HG03354 (cell line): ENCODE measurements around the gene TSG101.

Experiments used
- ATAC-seq: cut with Tn5 transposase; IDR thresholded peaks from one replicate; pipeline ENCODE4 v1.9.1; 2021; ENCODE audit warnings: mild to moderate bottlenecking; ENCODE audit not compliant: unreplicated experiment, poor library complexity, severe bottlenecking

TSG101 gene

GRCh38 chr11:18495703-18496102, 31.0 kb downstream of the TSG101 start:
- ATAC-seq, result no peak

GRCh38 chr11:18495271-18495670, 31.5 kb downstream of the TSG101 start:
- ATAC-seq, result no peak

GRCh38 chr11:18493310-18493709, 33.4 kb downstream of the TSG101 start:
- ATAC-seq, result no peak

GRCh38 chr11:18492888-18493287, 33.9 kb downstream of the TSG101 start:
- ATAC-seq, result no peak

- no peak for ATAC-seq
Measured at GRCh38 chr11:18491924-18492323, 34.8 kb downstream of the TSG101 start.

- no peak for ATAC-seq
Measured at GRCh38 chr11:18490736-18491485, 35.8 kb downstream of the TSG101 start.

- ATAC-seq, result no peak
Measured at GRCh38 chr11:18490319-18490718, 36.4 kb downstream of the TSG101 start.

- peak; percentile 48 for ATAC-seq
Measured at GRCh38 chr11:18485913-18486528, 40.7 kb downstream of the TSG101 start.

GRCh38 chr11:18479063-18479462, 47.7 kb downstream of the TSG101 start:
- ATAC-seq, result no peak

- ATAC-seq, result no peak
Measured at GRCh38 chr11:18472587-18472986, 54.2 kb downstream of the TSG101 start.

- no peak for ATAC-seq
Measured at GRCh38 chr11:18471995-18472394, 54.7 kb downstream of the TSG101 start.

- no peak for ATAC-seq
Measured at GRCh38 chr11:18468961-18469360, 57.8 kb downstream of the TSG101 start.

GRCh38 chr11:18468059-18468458, 58.7 kb downstream of the TSG101 start:
- no peak for ATAC-seq

- ATAC-seq, result no peak
Measured at GRCh38 chr11:18466402-18466801, 60.3 kb downstream of the TSG101 start.

GRCh38 chr11:18463439-18463838, 63.3 kb downstream of the TSG101 start:
- ATAC-seq, result no peak

- no peak for ATAC-seq
Measured at GRCh38 chr11:18461909-18462308, 64.8 kb downstream of the TSG101 start.

GRCh38 chr11:18459634-18460033, 67.1 kb downstream of the TSG101 start:
- ATAC-seq, result no peak

GRCh38 chr11:18457450-18457849, 69.3 kb downstream of the TSG101 start:
- no peak for ATAC-seq

GRCh38 chr11:18455686-18456372, 70.9 kb downstream of the TSG101 start, which contains the start of gene LDHAL6A:
Gene LDHAL6A, plus strand, starts transcription at chr11:18455856. Its CDS starts 825 bp downstream, at chr11:18456681.
- ATAC-seq, result no peak

GRCh38 chr11:18452927-18453326, 73.8 kb downstream of the TSG101 start:
- no peak for ATAC-seq

GRCh38 chr11:18449251-18449650, 77.5 kb downstream of the TSG101 start:
- no peak for ATAC-seq
